SK-N-SH treated with all-trans-retinoic acid at 6 μM for 48 hours (cell line): ENCODE data around the gene STK40.

Experiments
- ATAC-seq: fragments of 200-7000 bp; cut with Tn5 transposase; 3 replicates; pipeline ENCODE4 v1.9.1; 2020; ENCODE audit warnings: mild to moderate bottlenecking, moderate library complexity
- ARNTL ChIP-seq: fragments of 450-650 bp; formaldehyde crosslinking; IDR thresholded peaks from 2 replicates; pipeline ENCODE4 v1.5.0; 2020; ENCODE audit warnings: low read depth, mild to moderate bottlenecking, moderate library complexity, borderline replicate concordance
- BACH2 ChIP-seq: fragments of 250-450 bp; sonication (Bioruptor Pico); IDR thresholded peaks from 2 replicates; pipeline ENCODE4 v1.9.0; 2021; ENCODE audit warnings: mild to moderate bottlenecking, borderline replicate concordance
- CREB5 ChIP-seq: fragments of 250-450 bp; sonication (Bioruptor Pico); IDR thresholded peaks from 2 replicates; pipeline ENCODE4 v1.5.1; 2020; ENCODE audit warnings: low read depth, mild to moderate bottlenecking, moderate library complexity
- CSDC2 ChIP-seq: fragments of 250-450 bp; sonication (Bioruptor Pico); IDR thresholded peaks from 2 replicates; pipeline ENCODE4 v1.5.0; 2020; ENCODE audit warnings: mild to moderate bottlenecking, moderate library complexity
- CSRNP3 ChIP-seq: fragments of 250-450 bp; sonication (Bioruptor Pico); IDR thresholded peaks from 2 replicates; pipeline ENCODE4 v1.5.1; 2021; ENCODE audit warnings: mild to moderate bottlenecking, moderate library complexity
- ESRRG ChIP-seq: fragments of 250-450 bp; sonication (Bioruptor Pico); IDR thresholded peaks from 2 replicates; pipeline ENCODE4 v1.6.1; 2021; ENCODE audit warnings: mild to moderate bottlenecking
- GLIS3 ChIP-seq: fragments of 250-450 bp; sonication (Bioruptor Pico); IDR thresholded peaks from 2 replicates; pipeline ENCODE4 v1.5.0; 2020; ENCODE audit warnings: mild to moderate bottlenecking, moderate library complexity
- ISL1 ChIP-seq: fragments of 250-450 bp; sonication (Bioruptor Pico); IDR thresholded peaks from 2 replicates; pipeline ENCODE4 v2.1.2; 2022; ENCODE audit warnings: mild to moderate bottlenecking, moderate library complexity
- OSR1 ChIP-seq: fragments of 250-450 bp; sonication (Bioruptor Pico); IDR thresholded peaks from 2 replicates; pipeline ENCODE4 v1.8.0; 2022; ENCODE audit warnings: moderate library complexity, mild to moderate bottlenecking, inconsistent platforms
- PATZ1 ChIP-seq: fragments of 250-450 bp; sonication (Bioruptor Pico); IDR thresholded peaks from 2 replicates; pipeline ENCODE4 v1.8.0; 2020; ENCODE audit warnings: mild to moderate bottlenecking, moderate library complexity, borderline replicate concordance
- PPARA ChIP-seq: fragments of 250-450 bp; sonication (Bioruptor Pico); IDR thresholded peaks from 2 replicates; pipeline ENCODE4 v1.5.0; 2020; ENCODE audit warnings: mild to moderate bottlenecking, borderline replicate concordance
- SNAI2 ChIP-seq: fragments of 250-450 bp; sonication (Bioruptor Pico); IDR thresholded peaks from 2 replicates; pipeline ENCODE4 v1.5.0; 2020; ENCODE audit warnings: mild to moderate bottlenecking, moderate library complexity
- TCF4 ChIP-seq: fragments of 250-450 bp; sonication (Bioruptor Pico); IDR thresholded peaks from 2 replicates; pipeline ENCODE4 v1.8.0; 2021; ENCODE audit warnings: mild to moderate bottlenecking, moderate library complexity, borderline replicate concordance
- TOX ChIP-seq: fragments of 250-450 bp; sonication (Bioruptor Pico); IDR thresholded peaks from 2 replicates; pipeline ENCODE4 v1.8.0; 2021; ENCODE audit warnings: mild to moderate bottlenecking, moderate library complexity, borderline replicate concordance
- TSHZ2 ChIP-seq: fragments of 250-450 bp; sonication (Bioruptor Pico); IDR thresholded peaks from 2 replicates; pipeline ENCODE4 v1.5.0; 2020; ENCODE audit warnings: mild to moderate bottlenecking, moderate library complexity
- ZFP3 ChIP-seq: fragments of 250-450 bp; sonication (Bioruptor Pico); IDR thresholded peaks from 2 replicates; pipeline ENCODE4 v1.5.0; 2020; ENCODE audit warnings: mild to moderate bottlenecking, moderate library complexity

The STK40 gene

GRCh38 chr1:36352125-36352909 lies 33.4 kb downstream of the STK40 start:
- peak; percentile 14 for ATAC-seq
- no peak for TF ChIP-seq PATZ1

GRCh38 chr1:36351227-36351977 lies 34.3 kb downstream of the STK40 start:
- ATAC-seq, result peak; percentile 78
- TF ChIP-seq ZFP3 (CRISPR knock-in tag) (peak; percentile 58; the same call in 1 of the 2 replicates), OSR1 (no peak), TCF4 (CRISPR knock-in tag) (peak; percentile 67; the same call in 1 of the 2 replicates), TOX (CRISPR knock-in tag) (no peak), CSDC2 (CRISPR knock-in tag) (peak; percentile 48; the same call in 1 of the 2 replicates), BACH2 (CRISPR knock-in tag) (no peak)

GRCh38 chr1:36350659-36351226 lies 35.0 kb downstream of the STK40 start:
- peak; percentile 77 for ATAC-seq
- TF ChIP-seq ZFP3 (CRISPR knock-in tag) (0 out of 2 replicates have a peak, but pooled peaks have one; percentile 16), CSDC2 (CRISPR knock-in tag) (0 out of 2 replicates have a peak, but pooled peaks have one; percentile 15), ESRRG (CRISPR knock-in tag) (no peak)

GRCh38 chr1:36349839-36350238 lies 35.9 kb downstream of the STK40 start:
- no peak for TF ChIP-seq ARNTL (CRISPR knock-in tag)
- TF ChIP-seq CSRNP3 (CRISPR knock-in tag), result no peak
- no peak for TF ChIP-seq ZFP3 (CRISPR knock-in tag)
- TF ChIP-seq SNAI2, result no peak
- TF ChIP-seq TCF4 (CRISPR knock-in tag), result no peak
- no peak for TF ChIP-seq ISL1
- ATAC-seq, result no peak

- ATAC-seq, result no peak
- TF ChIP-seq PPARA (CRISPR knock-in tag) (no peak), TSHZ2 (no peak)
These were observed 36.5 kb downstream of the STK40 start for GRCh38 chr1:36349241-36349671.

- TF ChIP-seq GLIS3, result no peak
- no peak for TF ChIP-seq CREB5 (CRISPR knock-in tag)
- no peak for TF ChIP-seq TCF4 (CRISPR knock-in tag)
- TF ChIP-seq TSHZ2, result no peak
- TF ChIP-seq CSDC2 (CRISPR knock-in tag), result no peak
- TF ChIP-seq, all 23 proteins: peak for 0
- no peak for ATAC-seq
These were observed 38.9 kb downstream of the STK40 start for GRCh38 chr1:36346741-36347370.
